Gastrocnemius medialis (tissue), 4 donors: ENCODE results near the gene EMC8. TPM values are rescaled to one million over a fixed set of nuclear protein-coding genes. Genes with fewer than 3 reads are reported as not detected.
"Not testable (repeated sequence)": the region's sequence is repeated elsewhere in the genome, so short reads cannot be mapped to it uniquely, and the experiment has no call there.

Source experiments
- ATAC-seq, 2 donors: fragments of 150-250 bp; one replicate each; pipeline ENCODE4 v1.9.1; 2016
- DNase-seq, 2 donors: peaks; one replicate each; pipeline ENCODE4 v3.0.0-alpha.2; 2019
- H3K27ac ChIP-seq, 4 donors: fragments of 200-600 bp; sonication (generic); 1 replicate in 1 of 4; 2 replicates in 3 of 4; pipeline ENCODE4 v1.5.1; 2016 to 2018; ENCODE audit warnings: mild to moderate bottlenecking in 2 of 4, moderate library complexity in 1 of 4
- H3K27me3 ChIP-seq, 3 donors: fragments of 200-600 bp; sonication (generic) in 2 of 3; 1 replicate in 1 of 3; 2 replicates in 2 of 3; pipeline versions ENCODE4 v1.5.1 to v1.6.0; 2016 to 2019; ENCODE audit warnings: mild to moderate bottlenecking in 1 of 3, moderate library complexity in 1 of 3
- H3K36me3 ChIP-seq, 2 donors: fragments of 200-600 bp; sonication (generic) in 1 of 2; one replicate each; pipeline ENCODE4 v1.5.1; 2017 to 2018
- H3K4me1 ChIP-seq, 2 donors: fragments of 200-600 bp; sonication (generic) in 1 of 2; one replicate each; pipeline ENCODE4 v1.5.1; 2016 to 2017; ENCODE audit warnings: mild to moderate bottlenecking in 2 of 2
- H3K4me3 ChIP-seq, 4 donors: fragments of 200-600 bp; sonication (generic) in 3 of 4; 1 replicate in 1 of 4; 2 replicates in 3 of 4; pipeline ENCODE4 v1.5.1; 2016 to 2019; ENCODE audit warnings: mild to moderate bottlenecking in 2 of 4
- H3K9me3 ChIP-seq, 3 donors: fragments of 200-600 bp; sonication (generic) in 2 of 3; 1 replicate in 1 of 3; 2 replicates in 2 of 3; pipeline ENCODE4 v1.5.1; 2016 to 2019
- POLR2A ChIP-seq, 2 donors: fragments of 450-650 bp; IDR thresholded peaks; one replicate each; pipeline ENCODE4 v1.6.1; 2017; ENCODE audit warnings: antibody characterized with exemption in 2 of 2, mild to moderate bottlenecking in 2 of 2, moderate library complexity in 2 of 2
- in situ Hi-C, 4 donors: fragments of 200-750 bp; cut with MboI; loops; one replicate each; pipeline versions ENCODE4 v1.15.0 to v1.8.0; 2017; ENCODE audit warnings: low sequenced_read_pairs in 4 of 4
- intact Hi-C: fragments of 100-400 bp; cut with DNase I; formaldehyde crosslinking; loops from one replicate; pipeline ENCODE4 v1.15.1; 2023; ENCODE audit warnings: low total_unique reads
- total RNA-seq, 4 donors: library from RNA; depleted of rRNA; stranded (reverse); fragments of >200 nt; gene quantifications; one replicate each; pipeline versions ENCODE4 v1.1.0 to v1.2.3, GENCODE V29; 2016
- TF ChIP-seq, protein P1 (sequence below), 5 experiments: fragments of 450-650 bp in 3 of 5; fragments of 200-600 bp in 2 of 5; sonication (generic) in 2 of 5; IDR thresholded peaks in 4 of 5; conservative IDR thresholded peaks in 1 of 5; 1 replicate in 4 of 5; 2 replicates in 1 of 5; pipeline ENCODE4 v1.5.1; 2016 to 2019; ENCODE audit warnings: antibody characterized with exemption in 5 of 5, mild to moderate bottlenecking in 3 of 5, moderate library complexity in 3 of 5

EMC8 gene
- total RNA-seq, 4 donors from 2014 or later: 29.6 to 39.8 (median 36.4) TPM

DNA sequence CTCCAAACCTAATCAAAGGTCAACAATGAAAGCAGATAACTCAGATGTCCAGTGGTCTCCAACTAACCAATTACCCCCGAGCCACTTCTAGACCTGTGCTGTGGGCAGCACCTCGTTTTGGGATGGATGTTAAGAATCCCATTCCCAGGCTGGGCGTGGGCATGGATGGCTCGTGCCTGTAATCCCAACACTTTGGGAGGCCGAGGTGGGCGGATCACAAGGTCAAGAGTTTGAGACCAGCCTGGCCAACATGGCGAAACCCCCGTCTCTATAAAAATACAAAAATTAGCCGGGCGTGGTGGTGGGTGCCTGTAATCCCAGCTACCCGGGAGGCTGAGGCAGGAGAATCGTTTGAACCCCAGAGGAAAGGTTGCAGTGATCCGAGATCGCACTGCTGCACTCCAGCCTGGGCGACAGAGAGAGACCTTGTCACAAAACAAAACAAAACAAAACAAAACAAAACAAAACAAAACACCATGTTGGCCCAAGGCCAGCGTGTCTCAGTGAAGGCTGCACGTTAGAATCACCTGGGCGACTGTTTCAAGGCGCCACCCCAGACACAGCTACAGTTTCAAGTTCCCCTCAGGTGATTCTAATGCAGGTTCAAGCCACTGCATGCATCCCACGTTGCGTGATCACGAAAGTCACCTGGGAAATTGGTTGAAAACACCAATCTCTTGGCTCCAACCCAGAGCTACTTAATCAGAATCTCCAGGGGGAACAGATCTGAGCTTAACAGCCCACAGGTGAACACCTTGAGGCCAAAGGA, 21.4 kb upstream of the EMC8 start:
- DNase-seq: no peak
- in situ Hi-C loops: loop anchor here (5.0 to 25.0 kb wide), 5 partner anchors 164 to 717 kb away; partner anchors contain the start of gene FOXF1 (in 1 of the 4)

DNA sequence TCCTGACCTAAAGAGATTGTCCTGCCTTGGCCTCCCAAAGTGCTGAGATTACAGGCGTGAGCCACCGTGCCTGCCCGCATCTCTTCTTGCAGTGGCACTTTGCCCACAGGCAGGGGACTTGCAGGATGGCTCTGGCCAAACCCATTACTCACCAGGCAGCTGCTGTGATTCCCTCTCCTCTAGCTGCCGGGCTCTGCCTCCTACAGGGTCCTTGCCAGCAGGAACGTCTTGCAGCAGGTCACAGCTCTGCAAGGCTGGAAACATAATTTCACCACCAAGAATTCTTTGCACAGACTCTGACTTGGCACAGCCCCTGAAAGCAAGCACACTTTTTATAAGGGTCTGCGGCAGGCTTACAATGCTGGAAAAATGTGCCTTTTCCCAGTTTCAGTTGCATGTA, 20.4 kb upstream of the EMC8 start:
- intact Hi-C loops (loop anchor here (2.0 kb wide), 2 partner anchors 167 to 701 kb away; no protein-coding TSS in a partner anchor), in situ Hi-C loops (loop anchor here (5.0 to 25.0 kb wide), 5 partner anchors 165 to 718 kb away; partner anchors contain the start of gene FOXF1 (in 1 of the 4))
- DNase-seq: no peak
- ATAC-seq: no peak
- Histone ChIP-seq H3K4me1 (no peaks in the 10 kb centered on the region), H3K36me3 (no peaks in the 10 kb centered on the region), H3K4me3 (no peak overlapping the region), H3K9me3 (no peaks in the 10 kb centered on the region), H3K27me3 (peaks cover 0 to 18% (median 9%) of the 10 kb centered on the region in 3 donors), H3K27ac (no peak overlapping the region)
- no peak for TF ChIP-seq POLR2A (IDR thresholded peaks at IDR 0.05)
- TF ChIP-seq, protein P1, sequence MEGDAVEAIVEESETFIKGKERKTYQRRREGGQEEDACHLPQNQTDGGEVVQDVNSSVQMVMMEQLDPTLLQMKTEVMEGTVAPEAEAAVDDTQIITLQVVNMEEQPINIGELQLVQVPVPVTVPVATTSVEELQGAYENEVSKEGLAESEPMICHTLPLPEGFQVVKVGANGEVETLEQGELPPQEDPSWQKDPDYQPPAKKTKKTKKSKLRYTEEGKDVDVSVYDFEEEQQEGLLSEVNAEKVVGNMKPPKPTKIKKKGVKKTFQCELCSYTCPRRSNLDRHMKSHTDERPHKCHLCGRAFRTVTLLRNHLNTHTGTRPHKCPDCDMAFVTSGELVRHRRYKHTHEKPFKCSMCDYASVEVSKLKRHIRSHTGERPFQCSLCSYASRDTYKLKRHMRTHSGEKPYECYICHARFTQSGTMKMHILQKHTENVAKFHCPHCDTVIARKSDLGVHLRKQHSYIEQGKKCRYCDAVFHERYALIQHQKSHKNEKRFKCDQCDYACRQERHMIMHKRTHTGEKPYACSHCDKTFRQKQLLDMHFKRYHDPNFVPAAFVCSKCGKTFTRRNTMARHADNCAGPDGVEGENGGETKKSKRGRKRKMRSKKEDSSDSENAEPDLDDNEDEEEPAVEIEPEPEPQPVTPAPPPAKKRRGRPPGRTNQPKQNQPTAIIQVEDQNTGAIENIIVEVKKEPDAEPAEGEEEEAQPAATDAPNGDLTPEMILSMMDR (IDR thresholded peaks at IDR 0.05 in 4 of 5, conservative IDR thresholded peaks at IDR 0.05 in 1 of 5): no peak

More for the DNA sequence above, 21.4 kb upstream of the EMC8 start:
- intact Hi-C loops: loop anchor here (1.0 to 2.0 kb wide), 3 partner anchors 166 to 700 kb away; no protein-coding TSS in a partner anchor
- ATAC-seq: no peak
- Histone ChIP-seq H3K36me3 (no peaks in the 10 kb centered on the region), H3K9me3 (no peaks in the 10 kb centered on the region), H3K4me3 (no peak overlapping the region), H3K27me3 (peaks cover 0 to 18% (median 6%) of the 10 kb centered on the region in 3 donors), H3K27ac (no peak overlapping the region), H3K4me1 (no peaks in the 10 kb centered on the region)
- TF ChIP-seq, protein P1 (IDR thresholded peaks at IDR 0.05 in 4 of 5, conservative IDR thresholded peaks at IDR 0.05 in 1 of 5): no peak
- no peak for TF ChIP-seq POLR2A (IDR thresholded peaks at IDR 0.05)

DNA sequence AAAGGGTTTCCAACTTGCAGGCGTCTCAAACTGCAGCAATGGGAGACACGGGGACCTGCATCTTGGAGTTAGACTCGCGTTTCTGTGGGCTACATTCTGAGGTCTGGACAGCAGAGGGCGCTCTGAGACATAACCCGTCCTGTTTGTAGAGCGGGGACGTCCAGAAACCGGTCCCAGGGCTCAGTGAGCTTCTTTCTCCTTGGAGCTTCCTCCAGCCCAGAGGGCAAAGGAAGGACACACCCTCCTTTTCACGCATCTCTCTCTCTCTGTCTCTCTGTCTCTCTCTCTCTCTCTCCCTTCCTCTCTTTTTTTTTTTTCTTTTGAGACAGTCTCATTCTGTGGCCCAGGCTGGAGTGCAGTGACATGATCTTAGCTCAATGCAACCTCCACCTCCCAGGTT, 19.9 kb upstream of the EMC8 start:
- intact Hi-C loops (no loop called here), in situ Hi-C loops (loop anchor here in 2 of 4 donors (25.0 kb wide), 2 partner anchors 693 to 718 kb away; partner anchors contain the start of gene FOXF1 (in 1 of the 2))
- no peak for TF ChIP-seq POLR2A (IDR thresholded peaks at IDR 0.05)
- TF ChIP-seq, protein P1 (IDR thresholded peaks at IDR 0.05 in 4 of 5, conservative IDR thresholded peaks at IDR 0.05 in 1 of 5): peak in 3 of 5 experiments; percentile 38 to 60 (median 42)
- Histone ChIP-seq H3K27ac (no peak overlapping the region), H3K36me3 (no peaks in the 10 kb centered on the region), H3K4me1 (no peaks in the 10 kb centered on the region), H3K4me3 (no peak overlapping the region), H3K27me3 (peaks cover 0 to 18% (median 9%) of the 10 kb centered on the region in 3 donors), H3K9me3 (no peaks in the 10 kb centered on the region)
- ATAC-seq (peak in 1 of 2 donors; percentile 49), DNase-seq (peak; percentile 29 to 46)

DNA sequence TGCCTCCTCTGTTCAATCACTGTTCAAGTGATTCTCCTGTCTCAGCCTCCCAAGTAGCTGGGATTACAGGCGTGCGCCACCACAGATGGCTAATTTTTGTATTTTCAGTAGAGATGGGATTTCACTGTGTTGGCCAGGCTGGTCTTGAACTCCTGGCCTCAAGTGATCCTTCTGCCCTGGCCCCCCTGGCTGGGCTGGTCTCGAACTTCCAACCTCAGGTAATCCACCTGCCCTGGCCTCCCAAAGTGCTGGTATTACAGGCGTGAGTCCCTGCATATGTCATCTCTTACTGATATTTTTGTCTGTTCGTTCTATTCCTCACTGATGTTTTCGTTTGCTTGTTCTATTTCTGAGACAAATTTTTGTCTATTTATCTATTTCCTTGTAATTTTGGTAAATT, 17.9 kb upstream of the EMC8 start:
- H3K4me3 ChIP-seq, intact Hi-C loops, H3K9me3 ChIP-seq, ATAC-seq, H3K4me1 ChIP-seq, H3K27ac ChIP-seq, DNase-seq, H3K36me3 ChIP-seq: not testable (repeated sequence)
- in situ Hi-C loops: loop anchor here in 2 of 4 donors (25.0 kb wide), 2 partner anchors 695 to 720 kb away; partner anchors contain the start of gene FOXF1 (in 1 of the 2)
- peaks cover 9 to 32% (median 9%) of the 10 kb centered on the region in 3 donors for H3K27me3 ChIP-seq

DNA sequence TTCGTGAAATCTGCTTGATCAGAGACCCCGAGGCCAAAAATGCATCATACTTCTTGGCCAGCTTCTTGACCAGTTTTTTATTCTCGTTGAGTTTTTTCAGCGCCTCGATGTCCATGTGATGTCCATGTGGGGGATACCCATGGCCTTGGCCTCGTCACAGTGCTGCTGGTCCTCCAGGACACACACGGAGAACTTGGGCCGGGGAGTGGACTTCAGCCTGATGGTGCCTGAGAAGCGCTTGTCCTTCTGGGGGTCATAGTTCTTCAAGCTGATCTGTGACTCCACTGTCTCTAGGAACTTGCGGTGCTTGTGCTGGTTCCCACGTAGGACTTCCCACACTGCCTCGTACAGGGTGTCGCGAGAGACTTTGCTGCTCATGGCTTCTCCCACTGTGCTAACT, 16.8 kb upstream of the EMC8 start:
- in situ Hi-C loops: loop anchor here in 2 of 4 donors (25.0 kb wide), 2 partner anchors 696 to 721 kb away; partner anchors contain the start of gene FOXF1 (in 1 of the 2)
- intact Hi-C loops: no loop called here
- TF ChIP-seq, protein P1 (IDR thresholded peaks at IDR 0.05 in 4 of 5, conservative IDR thresholded peaks at IDR 0.05 in 1 of 5): no peak
- TF ChIP-seq POLR2A (IDR thresholded peaks at IDR 0.05): no peak
- no peaks in the 10 kb centered on the region for H3K36me3 ChIP-seq
- no peaks in the 10 kb centered on the region for H3K9me3 ChIP-seq
- ATAC-seq: no peak
- H3K27ac ChIP-seq: no peak overlapping the region
- no peak overlapping the region for H3K4me3 ChIP-seq
- H3K27me3 ChIP-seq: peaks cover 9 to 33% (median 11%) of the 10 kb centered on the region in 3 donors
- no peak for DNase-seq
- H3K4me1 ChIP-seq: no peaks in the 10 kb centered on the region
